ENCODE measurements around the gene VMP1. TPM values are rescaled to one million over a fixed set of nuclear protein-coding genes. Genes with fewer than 3 reads are reported as not detected.

VMP1 gene
- total and polyA plus RNA-seq, 4 experiments from 2014 or later = 52.9 to 113 (median 93.5) TPM

GRCh38 chr17:59762049-59762823 is 54.8 kb downstream of the VMP1 start:
- Histone ChIP-seq H3K27me3 (ENCODE audit: insufficient read depth, low read length) (no peaks in the 10 kb centered on the region), H3K4me1 (ENCODE audit: insufficient read depth, low read length) (peaks cover 13% of the 10 kb centered on the region), H3K36me3 (ENCODE audit: insufficient read depth, low read length) (peaks cover 5% of the 10 kb centered on the region), H3K4me3 (ENCODE audit: low read length in 2 of 2) (no peak overlapping the region), H3K27ac (ENCODE audit: low read depth, low read length) (no peak overlapping the region), H3K9me3 (ENCODE audit: control insufficient read depth in 1 of 2, low read length in 2 of 2) (no peaks in the 10 kb centered on the region)
- H3K27me3 Mint-ChIP-seq = no peaks in the 10 kb centered on the region
- intact Hi-C loops (cut with micrococcal nuclease) = loop anchor here (1.0 kb wide), 1 partner anchor 9 kb away; no protein-coding TSS in a partner anchor
- H3K9me3 Mint-ChIP-seq = peaks cover 0 to 7% (median 5%) of the 10 kb centered on the region in 8 donors
- CTCF ChIA-PET (ENCODE audit: partially characterized antibody) = interaction anchor here (0.7 to 3.7 kb wide), 4 partner anchors 8 to 23 kb away, joined by 3 to 13 read pairs (median 7); no protein-coding TSS in a partner anchor
- DNase-seq = no peak
- H3K36me3 Mint-ChIP-seq = peaks cover 25 to 37% of the 10 kb centered on the region in 2 donors
- peak overlapping the region in 6 of 8 donors; percentile 10 to 74 (median 64) for H3K4me3 Mint-ChIP-seq
- peaks cover 10 to 16% (median 13%) of the 10 kb centered on the region in 4 donors for H3K4me1 Mint-ChIP-seq
- POLR2A ChIA-PET (ENCODE audit: partially characterized antibody) = interaction anchor here (0.5 to 1.9 kb wide), 8 partner anchors 9 to 97 kb away, joined by 3 to 4 read pairs (median 4); no protein-coding TSS in a partner anchor
- H3K27ac Mint-ChIP-seq = peak overlapping the region in 5 of 7 donors; percentile 57 to 87 (median 80)

DNA sequence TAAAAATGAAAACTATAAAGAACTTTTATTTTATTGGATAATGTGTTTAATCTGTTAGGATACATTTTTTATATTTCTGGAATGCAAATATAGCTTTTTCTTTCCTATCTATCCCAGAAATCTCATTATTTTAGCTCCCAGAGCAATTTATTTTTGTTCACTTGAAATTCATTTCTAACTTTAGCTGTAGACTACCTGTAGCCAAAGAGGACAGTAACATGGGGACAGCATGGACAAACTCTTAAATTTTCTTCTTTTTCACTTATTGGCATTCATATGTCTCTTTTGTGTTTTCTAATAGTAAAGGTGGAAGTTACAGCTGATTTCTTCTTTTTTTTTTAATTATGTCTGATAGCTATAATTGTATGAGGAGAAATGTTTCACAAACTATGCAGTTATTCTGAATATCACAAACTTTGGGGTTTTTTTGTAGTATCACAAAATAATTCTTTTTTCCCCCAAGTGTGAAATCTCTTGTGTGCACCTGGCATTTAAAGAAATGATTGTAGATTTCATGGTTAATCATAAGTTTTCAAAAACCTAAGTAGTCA is 55.4 kb downstream of the VMP1 start:
- H3K27me3 Mint-ChIP-seq = no peaks in the 10 kb centered on the region
- ChIA-PET CTCF (ENCODE audit: partially characterized antibody) (interaction anchor here (0.7 to 3.7 kb wide), 4 partner anchors 9 to 23 kb away, joined by 3 to 13 read pairs (median 7); no protein-coding TSS in a partner anchor), POLR2A (ENCODE audit: partially characterized antibody) (interaction anchor here (1.2 to 1.9 kb wide), 3 partner anchors 10 to 65 kb away, joined by 3 to 4 read pairs (median 4); no protein-coding TSS in a partner anchor)
- H3K9me3 Mint-ChIP-seq = peaks cover 0 to 7% (median 5%) of the 10 kb centered on the region in 8 donors
- H3K36me3 Mint-ChIP-seq = peaks cover 24 to 35% of the 10 kb centered on the region in 2 donors
- intact Hi-C loops (cut with micrococcal nuclease) = loop anchor here (1.0 kb wide), 1 partner anchor 10 kb away; no protein-coding TSS in a partner anchor
- H3K27ac Mint-ChIP-seq = peak overlapping the region in 3 of 7 donors; percentile 6 to 86 (median 57)
- peaks cover 10 to 16% (median 13%) of the 10 kb centered on the region in 4 donors for H3K4me1 Mint-ChIP-seq
- DNase-seq = no peak
- H3K4me3 ChIP-seq (ENCODE audit: low read length in 2 of 2) = no peak overlapping the region
- H3K27ac ChIP-seq (ENCODE audit: low read depth, low read length) = no peak overlapping the region
- H3K4me3 Mint-ChIP-seq = peak overlapping the region in 1 of 8 donors; percentile 29
- peaks cover 13% of the 10 kb centered on the region for H3K4me1 ChIP-seq (ENCODE audit: insufficient read depth, low read length)
- H3K9me3 ChIP-seq (ENCODE audit: control insufficient read depth in 1 of 2, low read length in 2 of 2) = no peaks in the 10 kb centered on the region
- H3K27me3 ChIP-seq (ENCODE audit: insufficient read depth, low read length) = no peaks in the 10 kb centered on the region
- H3K36me3 ChIP-seq (ENCODE audit: insufficient read depth, low read length) = peaks cover 5% of the 10 kb centered on the region

DNA sequence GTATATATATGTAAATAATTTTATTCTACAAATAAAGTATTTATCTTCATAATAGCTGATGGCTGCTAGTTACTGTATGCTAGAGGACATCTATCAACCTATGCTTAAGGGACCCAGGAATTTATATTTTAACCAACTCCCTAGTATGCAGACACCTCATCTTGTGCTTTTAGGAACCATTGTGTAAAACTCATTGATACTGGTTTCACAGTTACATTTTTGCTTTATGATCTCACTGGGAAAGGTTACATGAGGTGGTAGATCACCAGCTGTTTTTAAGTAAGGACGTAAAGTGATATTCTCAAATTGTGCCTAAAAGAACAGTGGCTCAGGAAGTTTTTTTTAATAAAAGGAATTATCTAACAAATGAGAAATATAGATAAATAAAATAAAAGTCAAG is 56.4 kb downstream of the VMP1 start:
- no peak overlapping the region for H3K4me3 Mint-ChIP-seq
- H3K36me3 ChIP-seq (ENCODE audit: insufficient read depth, low read length) = peaks cover 5% of the 10 kb centered on the region
- no peaks in the 10 kb centered on the region for H3K27me3 Mint-ChIP-seq

DNA sequence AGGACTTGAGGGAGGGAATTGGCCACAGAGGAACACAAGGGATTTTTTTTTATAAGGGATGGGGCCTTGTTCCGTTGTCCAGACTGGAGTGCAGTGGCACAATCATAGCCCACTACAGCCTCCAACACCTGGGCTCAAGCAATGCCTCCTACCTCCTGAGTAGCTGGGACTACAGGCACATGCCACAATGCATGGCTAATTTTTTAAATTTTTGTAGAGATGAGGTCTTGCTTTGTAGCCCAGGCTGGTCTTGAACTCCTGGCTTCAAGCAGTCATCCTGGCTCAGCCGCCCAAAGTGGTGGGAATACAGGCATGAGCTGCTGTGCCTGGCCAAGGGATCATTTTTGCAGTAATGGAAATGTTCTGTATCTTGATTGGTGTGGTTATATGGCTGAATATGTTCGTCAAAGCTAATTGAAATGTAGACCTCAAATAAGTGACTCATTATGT is 56.9 kb downstream of the VMP1 start:
- no peak overlapping the region for H3K4me3 Mint-ChIP-seq
- H3K9me3 Mint-ChIP-seq = peaks cover 0 to 6% (median 4%) of the 10 kb centered on the region in 8 donors
- no peaks in the 10 kb centered on the region for H3K9me3 ChIP-seq (ENCODE audit: control insufficient read depth in 1 of 2, low read length in 2 of 2)
- ChIA-PET CTCF (ENCODE audit: partially characterized antibody) (interaction anchor here (0.9 to 3.7 kb wide), 3 partner anchors 11 to 12 kb away, joined by 3 to 13 read pairs (median 3); no protein-coding TSS in a partner anchor), POLR2A (ENCODE audit: partially characterized antibody) (interaction anchor here (0.8 to 1.9 kb wide), 7 partner anchors 10 to 129 kb away, joined by 3 to 6 read pairs (median 3); no protein-coding TSS in a partner anchor)
- H3K4me1 ChIP-seq (ENCODE audit: insufficient read depth, low read length) = peaks cover 13% of the 10 kb centered on the region
- no peak overlapping the region for H3K4me3 ChIP-seq (ENCODE audit: low read length in 2 of 2)
- H3K36me3 ChIP-seq (ENCODE audit: insufficient read depth, low read length) = peaks cover 5% of the 10 kb centered on the region
- H3K27me3 Mint-ChIP-seq = no peaks in the 10 kb centered on the region
- no peaks in the 10 kb centered on the region for H3K27me3 ChIP-seq (ENCODE audit: insufficient read depth, low read length)
- peaks cover 23 to 30% of the 10 kb centered on the region in 2 donors for H3K36me3 Mint-ChIP-seq
- H3K27ac Mint-ChIP-seq = no peak overlapping the region
- peaks cover 7 to 16% (median 11%) of the 10 kb centered on the region in 4 donors for H3K4me1 Mint-ChIP-seq
- no peak for DNase-seq
- no peak overlapping the region for H3K27ac ChIP-seq (ENCODE audit: low read depth, low read length)
- intact Hi-C loops (cut with micrococcal nuclease) = no loop called here

More for the DNA sequence above, 56.4 kb downstream of the VMP1 start:
- H3K4me3 ChIP-seq (ENCODE audit: low read length in 2 of 2) = no peak overlapping the region
- H3K36me3 Mint-ChIP-seq = peaks cover 22 to 31% of the 10 kb centered on the region in 2 donors
- ChIA-PET POLR2A (ENCODE audit: partially characterized antibody) (interaction anchor here (0.5 to 1.9 kb wide), 5 partner anchors 10 to 74 kb away, joined by 3 to 6 read pairs (median 4); no protein-coding TSS in a partner anchor), CTCF (ENCODE audit: partially characterized antibody) (interaction anchor here (0.9 to 3.7 kb wide), 3 partner anchors 10 to 12 kb away, joined by 3 to 13 read pairs (median 3); no protein-coding TSS in a partner anchor)
- peaks cover 13% of the 10 kb centered on the region for H3K4me1 ChIP-seq (ENCODE audit: insufficient read depth, low read length)
- H3K27me3 ChIP-seq (ENCODE audit: insufficient read depth, low read length) = no peaks in the 10 kb centered on the region
- no peak overlapping the region for H3K27ac Mint-ChIP-seq
- peaks cover 7 to 16% (median 11%) of the 10 kb centered on the region in 4 donors for H3K4me1 Mint-ChIP-seq
- peaks cover 0 to 7% (median 5%) of the 10 kb centered on the region in 8 donors for H3K9me3 Mint-ChIP-seq
- H3K9me3 ChIP-seq (ENCODE audit: control insufficient read depth in 1 of 2, low read length in 2 of 2) = no peaks in the 10 kb centered on the region
- no peak for DNase-seq
- intact Hi-C loops (cut with micrococcal nuclease) = no loop called here
- H3K27ac ChIP-seq (ENCODE audit: low read depth, low read length) = no peak overlapping the region

- H3K27me3 ChIP-seq (ENCODE audit: insufficient read depth, low read length) = no peaks in the 10 kb centered on the region
- H3K36me3 ChIP-seq (ENCODE audit: insufficient read depth, low read length) = peaks cover 5% of the 10 kb centered on the region
- no peak overlapping the region for H3K27ac ChIP-seq (ENCODE audit: low read depth, low read length)
- Mint-ChIP-seq H3K27ac (no peak overlapping the region), H3K4me3 (no peak overlapping the region), H3K9me3 (no peaks in the 10 kb centered on the region), H3K27me3 (no peaks in the 10 kb centered on the region), H3K4me1 (peaks cover 7 to 16% (median 11%) of the 10 kb centered on the region in 4 donors), H3K36me3 (peaks cover 24 to 27% of the 10 kb centered on the region in 2 donors)
- no peak for DNase-seq
- no peaks in the 10 kb centered on the region for H3K9me3 ChIP-seq (ENCODE audit: control insufficient read depth in 1 of 2, low read length in 2 of 2)
- intact Hi-C loops (cut with micrococcal nuclease) = no loop called here
- peaks cover 13% of the 10 kb centered on the region for H3K4me1 ChIP-seq (ENCODE audit: insufficient read depth, low read length)
- H3K4me3 ChIP-seq (ENCODE audit: low read length in 2 of 2) = no peak overlapping the region
- CTCF ChIA-PET (ENCODE audit: partially characterized antibody) = interaction anchor here (0.9 to 1.3 kb wide), 2 partner anchors 10 to 11 kb away, joined by 3 read pairs; no protein-coding TSS in a partner anchor
- POLR2A ChIA-PET (ENCODE audit: partially characterized antibody) = interaction anchor here (0.8 to 1.7 kb wide), 6 partner anchors 10 to 129 kb away, joined by 3 to 6 read pairs (median 3); no protein-coding TSS in a partner anchor
Measured at GRCh38 chr17:59765038-59765437, 57.6 kb downstream of the VMP1 start.

DNA sequence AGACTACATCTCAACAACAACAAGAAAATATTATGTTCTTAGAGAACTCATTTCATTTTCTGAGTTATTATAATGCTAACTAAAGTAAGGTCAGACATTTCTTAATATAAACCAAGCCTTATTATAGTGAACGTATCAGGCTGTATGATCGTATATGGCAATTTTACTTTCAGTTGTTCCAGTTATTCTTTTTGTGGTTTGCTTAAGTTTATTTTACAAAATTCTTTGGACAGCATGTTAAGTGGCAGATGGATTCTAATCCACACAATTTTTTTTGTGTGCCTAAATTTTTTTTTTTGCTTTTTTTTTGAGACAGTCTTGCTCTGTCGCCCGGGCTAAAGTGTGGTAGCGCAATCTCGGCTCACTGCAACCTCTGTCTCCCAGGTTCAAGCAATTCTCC is 59.0 kb downstream of the VMP1 start:
- ChIA-PET CTCF (ENCODE audit: partially characterized antibody) (no interaction called here), POLR2A (ENCODE audit: partially characterized antibody) (no interaction called here)
- Mint-ChIP-seq H3K27ac (peak overlapping the region in 1 of 7 donors; percentile 68), H3K27me3 (no peaks in the 10 kb centered on the region), H3K9me3 (no peaks in the 10 kb centered on the region), H3K4me1 (peaks cover 7 to 12% (median 8%) of the 10 kb centered on the region in 4 donors), H3K36me3 (peaks cover 16 to 26% of the 10 kb centered on the region in 2 donors), H3K4me3 (no peak overlapping the region)
- no peak overlapping the region for H3K4me3 ChIP-seq (ENCODE audit: low read length in 2 of 2)
- peaks cover 13% of the 10 kb centered on the region for H3K4me1 ChIP-seq (ENCODE audit: insufficient read depth, low read length)
- DNase-seq = no peak
- no peaks in the 10 kb centered on the region for H3K9me3 ChIP-seq (ENCODE audit: control insufficient read depth in 1 of 2, low read length in 2 of 2)
- intact Hi-C loops (cut with micrococcal nuclease) = no loop called here
- H3K27ac ChIP-seq (ENCODE audit: low read depth, low read length) = no peak overlapping the region
- no peaks in the 10 kb centered on the region for H3K27me3 ChIP-seq (ENCODE audit: insufficient read depth, low read length)
- peaks cover 1% of the 10 kb centered on the region for H3K36me3 ChIP-seq (ENCODE audit: insufficient read depth, low read length)

Data from CD4-positive, alpha-beta memory T cell (primary cell).